ENCODE results near the gene CELF1.
A peak's percentile ranks its signal among the peaks of the same experiment; 100 is the strongest.

Gene CELF1

GRCh38 chr11:47437218-47437745 is 115.7 kb downstream of the CELF1 start:
- no peak for DNase-seq (ENCODE audit: low read depth)
- no peak overlapping the region for H3K4me3 ChIP-seq (ENCODE audit: control insufficient read depth, low read depth, low read length)
- no peak for TF ChIP-seq CTCF (IDR thresholded peaks at IDR 0.05; ENCODE audit: control insufficient read depth, insufficient read depth, low read depth, low read length, missing control alignments)

DNA sequence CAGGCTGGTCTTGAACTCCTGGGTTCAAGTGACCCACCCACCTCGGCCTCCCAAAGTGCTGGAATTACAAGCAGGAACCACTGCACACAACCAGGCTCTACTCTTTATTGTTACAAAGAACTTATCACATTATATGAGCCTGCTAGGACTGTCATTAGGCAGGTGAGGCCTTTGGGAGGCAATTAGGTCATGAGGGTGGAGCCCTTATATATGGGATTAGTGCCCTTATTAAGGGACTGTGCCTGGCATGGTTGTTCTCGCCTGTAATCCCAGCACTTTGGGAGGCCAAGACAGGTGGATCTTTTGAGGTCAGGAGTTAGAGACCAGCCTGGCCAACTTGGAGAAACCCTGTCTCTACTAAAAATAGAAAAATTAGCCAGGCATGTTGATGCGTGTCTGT is 116.2 kb downstream of the CELF1 start:
- DNase-seq (ENCODE audit: low read depth): no peak
- no peak overlapping the region for H3K4me3 ChIP-seq (ENCODE audit: control insufficient read depth, low read depth, low read length)
- TF ChIP-seq CTCF (IDR thresholded peaks at IDR 0.05; ENCODE audit: control insufficient read depth, insufficient read depth, low read depth, low read length, missing control alignments): no peak

DNA sequence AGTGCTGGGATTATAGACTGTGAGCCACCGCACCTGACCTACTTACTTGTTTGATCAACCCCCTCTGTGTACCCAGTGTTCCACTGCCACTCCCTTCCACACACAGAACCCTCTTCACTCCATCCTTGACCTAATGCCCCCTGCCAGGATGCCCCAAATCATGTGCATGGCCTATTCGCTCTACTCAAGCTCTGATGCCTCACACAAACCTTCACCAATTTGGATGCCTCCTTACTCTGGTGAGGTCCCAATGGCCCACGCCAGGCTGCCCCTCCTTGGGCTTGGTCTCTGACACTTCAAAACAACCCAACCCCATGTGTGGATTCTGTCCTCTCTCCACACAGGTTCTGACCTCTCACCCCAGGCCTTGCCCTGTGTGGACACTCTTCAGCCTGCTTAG is 117.2 kb downstream of the CELF1 start:
- H3K4me3 ChIP-seq (ENCODE audit: control insufficient read depth, low read depth, low read length): no peak overlapping the region
- no peak for TF ChIP-seq CTCF (IDR thresholded peaks at IDR 0.05; ENCODE audit: control insufficient read depth, insufficient read depth, low read depth, low read length, missing control alignments)
- DNase-seq (ENCODE audit: low read depth): no peak

DNA sequence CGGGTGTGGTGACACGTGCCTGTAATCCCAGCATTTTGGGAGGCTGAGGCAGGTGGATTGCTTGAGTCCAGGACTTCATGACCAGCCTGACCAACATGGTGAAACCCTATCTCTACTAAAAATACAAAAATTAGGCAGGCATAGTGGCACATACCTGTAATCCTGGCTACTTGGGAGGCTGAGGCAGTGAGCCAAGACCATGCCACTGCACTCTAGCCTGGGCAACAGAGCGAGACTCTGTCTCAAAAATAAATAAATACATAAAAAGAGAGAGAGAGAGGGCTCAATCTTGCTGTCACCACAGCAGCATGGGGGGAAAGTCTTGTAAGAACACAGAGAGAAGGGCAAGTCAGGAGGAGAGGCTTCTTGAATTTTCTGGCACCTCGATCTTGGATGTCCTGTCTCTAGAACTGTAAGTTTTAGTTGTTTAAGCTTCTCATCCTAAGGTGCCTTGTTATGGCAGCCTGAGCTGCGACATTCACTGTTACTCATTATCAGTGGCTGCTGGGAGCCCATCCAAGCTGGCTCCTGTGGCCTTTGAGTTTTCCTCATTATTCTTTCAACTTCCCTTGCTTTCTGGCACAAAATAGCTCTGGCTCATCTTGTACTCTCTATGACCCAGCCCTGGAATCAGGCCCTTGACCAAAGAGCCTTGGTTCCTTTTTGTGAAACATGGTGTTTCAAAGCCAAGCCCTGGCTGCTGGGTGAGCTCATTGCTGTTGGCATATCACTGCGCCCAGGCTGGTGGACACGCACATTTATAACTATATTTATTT is 118.7 kb downstream of the CELF1 start:
- DNase-seq (ENCODE audit: low read depth): peak; percentile 73
- TF ChIP-seq CTCF (IDR thresholded peaks at IDR 0.05; ENCODE audit: control insufficient read depth, insufficient read depth, low read depth, low read length, missing control alignments): no peak
- no peak overlapping the region for H3K4me3 ChIP-seq (ENCODE audit: control insufficient read depth, low read depth, low read length)

DNA sequence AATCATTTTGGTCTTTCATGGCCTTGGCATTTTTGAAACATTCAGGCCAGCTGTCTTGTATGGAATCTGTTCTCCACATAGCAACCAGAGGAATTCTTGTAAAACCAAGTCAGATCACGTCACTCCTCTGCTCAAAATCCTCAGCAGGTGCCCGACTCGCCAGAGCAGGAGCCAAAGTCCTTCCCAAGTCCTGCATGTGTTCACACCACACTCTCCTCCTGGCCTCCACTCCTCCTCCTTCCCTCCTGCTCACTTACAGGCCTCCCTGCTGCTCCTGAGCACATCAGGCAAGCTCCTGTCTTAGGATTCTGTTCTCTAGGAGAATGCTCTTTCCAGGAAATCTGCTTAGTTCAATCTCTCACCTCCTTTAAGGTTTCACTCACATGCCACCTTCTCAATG is 119.8 kb downstream of the CELF1 start:
- TF ChIP-seq CTCF (IDR thresholded peaks at IDR 0.05; ENCODE audit: control insufficient read depth, insufficient read depth, low read depth, low read length, missing control alignments): no peak
- peak; percentile 52 for DNase-seq (ENCODE audit: low read depth)
- H3K4me3 ChIP-seq (ENCODE audit: control insufficient read depth, low read depth, low read length): no peak overlapping the region

GRCh38 chr11:47431356-47432083 is 121.4 kb downstream of the CELF1 start:
- H3K4me3 ChIP-seq (ENCODE audit: control insufficient read depth, low read depth, low read length): no peak overlapping the region
- no peak for DNase-seq (ENCODE audit: low read depth)
- no peak for TF ChIP-seq CTCF (IDR thresholded peaks at IDR 0.05; ENCODE audit: control insufficient read depth, insufficient read depth, low read depth, low read length, missing control alignments)

Data from AG09309 (cell line).